ENCODE measurements around the gene HDAC1.

GRCh38 chr1:32265846-32266245, 26.0 kb upstream of the HDAC1 start:
- TF ChIP-seq CTCF (conservative IDR thresholded peaks at IDR 0.05 in 1 of 2, IDR thresholded peaks at IDR 0.05 in 1 of 2; ENCODE audit: low read depth in 1 of 2, low read length in 2 of 2) = no peak
- no peak for TF ChIP-seq EZH2 (IDR thresholded peaks at IDR 0.05; ENCODE audit: low read length, missing control alignments)

Data from fibroblast of lung (primary cell).